Stimulated activated CD4-positive, alpha-beta T cell treated with anti-CD3 and anti-CD28 coated beads, Interleukin-15, amount 100 ng/mL, for 1 hour (primary cell): ENCODE results near the gene AKT3.
"Not testable (repeated sequence)": the region's sequence is repeated elsewhere in the genome, so short reads cannot be mapped to it uniquely, and the experiment has no call there.

Source experiments
- DNase-seq, 2 donors: peaks; one replicate each; pipeline ENCODE4 v3.0.0-alpha.2; 2020; ENCODE audit warnings: low read depth in 1 of 2, low spot score in 1 of 2

AKT3 gene

DNA sequence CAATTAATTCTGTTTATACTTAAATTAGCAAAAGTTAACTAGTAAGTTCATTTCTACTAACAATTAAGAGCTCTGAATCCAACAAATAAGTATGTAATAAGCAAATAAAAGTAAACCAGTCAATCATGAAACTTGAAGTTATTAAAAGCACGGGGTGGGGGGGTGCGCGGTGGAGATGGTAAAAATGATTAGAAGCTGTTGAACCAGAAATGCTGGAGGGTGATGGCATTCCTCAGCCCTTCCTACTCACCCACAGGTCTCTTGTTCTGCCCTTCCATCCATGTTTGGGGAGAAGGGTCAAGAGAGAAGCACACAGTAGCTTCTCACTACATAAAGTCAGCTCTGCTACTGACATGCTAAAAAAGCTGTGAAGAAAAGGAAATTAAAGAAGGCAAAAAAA lies 63.5 kb downstream of the AKT3 start:
- no peak for DNase-seq

DNA sequence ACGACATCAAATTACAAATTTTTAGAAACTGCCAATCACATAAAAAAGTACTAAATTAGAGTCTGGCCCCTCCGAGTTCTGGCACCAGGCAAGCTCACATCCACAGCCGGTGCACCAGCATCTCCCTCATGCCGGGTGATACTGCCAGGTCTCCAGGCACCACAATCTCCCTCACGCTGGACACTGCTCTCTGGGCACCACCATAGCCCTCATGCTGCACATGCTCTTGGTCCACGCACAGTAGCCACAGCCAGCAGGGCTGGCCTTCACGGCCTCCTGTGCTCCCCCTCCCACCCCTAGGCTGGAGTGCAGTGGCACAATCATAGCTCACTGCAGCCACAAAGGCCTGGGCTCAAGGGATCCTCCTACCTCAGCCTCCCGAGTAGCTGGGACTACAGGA lies 65.5 kb downstream of the AKT3 start:
- DNase-seq = no peak

DNA sequence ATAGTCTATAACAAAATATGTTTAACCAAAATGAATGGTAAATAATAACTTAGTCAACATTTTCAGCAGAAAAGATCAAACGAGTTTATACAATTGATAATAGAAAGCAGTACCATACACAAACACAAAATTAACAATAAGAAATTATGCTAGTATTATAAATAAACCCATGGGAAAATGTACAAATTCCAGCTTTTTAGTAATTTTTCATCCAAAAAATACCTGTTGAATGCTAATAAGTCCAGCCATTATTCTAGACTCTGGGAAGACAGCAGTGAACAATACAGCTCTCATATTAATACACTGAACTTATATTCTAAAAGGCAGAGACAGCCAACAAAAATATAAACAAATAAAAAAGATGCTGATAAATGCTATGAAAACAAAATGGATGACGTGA lies 66.3 kb downstream of the AKT3 start:
- no peak for DNase-seq

DNA sequence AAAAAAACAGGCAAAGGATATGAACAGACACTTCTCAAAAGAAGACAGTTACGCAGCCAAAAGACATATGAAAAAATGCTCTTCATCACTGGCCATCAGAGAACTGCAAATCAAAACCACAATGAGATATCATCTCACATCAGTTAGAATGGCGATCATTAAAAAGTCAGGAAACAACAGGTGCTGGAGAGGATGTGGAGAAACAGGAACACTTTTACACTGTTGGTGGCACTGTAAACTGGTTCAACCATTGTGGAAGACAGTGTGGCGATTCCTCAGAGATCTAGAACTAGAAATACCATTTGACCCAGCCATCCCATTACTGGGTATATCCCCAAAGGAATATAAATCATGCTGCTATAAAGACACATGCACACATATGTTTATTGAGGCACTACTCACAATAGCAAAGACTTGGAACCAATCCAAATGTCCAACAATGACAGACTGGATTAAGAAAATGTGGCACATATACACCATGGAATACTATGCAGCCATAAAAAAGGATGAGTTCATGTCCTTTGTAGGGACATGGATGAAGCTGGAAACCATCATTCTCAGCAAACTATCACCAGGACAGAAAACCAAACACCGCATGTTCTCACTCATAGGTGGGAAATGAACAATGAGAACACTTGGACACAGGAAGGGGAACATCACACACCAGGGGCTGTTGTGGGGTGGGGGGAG lies 77.5 kb downstream of the AKT3 start:
- DNase-seq = not testable (repeated sequence)

DNA sequence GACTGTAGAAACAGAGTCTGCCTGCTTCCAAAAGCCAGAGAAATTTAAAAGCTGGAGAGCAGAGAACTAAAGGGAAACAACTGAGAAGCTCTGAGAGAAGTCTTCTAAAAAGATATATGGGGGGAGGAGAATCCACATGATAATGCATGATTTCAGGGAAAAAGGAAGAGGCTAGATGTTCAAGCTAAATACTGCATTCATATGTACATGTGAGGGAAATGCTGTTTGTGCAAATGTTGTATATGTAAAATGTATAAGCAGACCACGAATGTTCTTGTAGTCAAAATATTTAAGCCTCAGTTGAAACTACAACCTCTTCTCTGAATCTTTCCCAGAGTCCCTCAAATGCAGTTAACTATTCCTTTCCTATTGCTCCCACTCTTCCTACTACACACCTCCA lies 79.2 kb downstream of the AKT3 start:
- no peak for DNase-seq

DNA sequence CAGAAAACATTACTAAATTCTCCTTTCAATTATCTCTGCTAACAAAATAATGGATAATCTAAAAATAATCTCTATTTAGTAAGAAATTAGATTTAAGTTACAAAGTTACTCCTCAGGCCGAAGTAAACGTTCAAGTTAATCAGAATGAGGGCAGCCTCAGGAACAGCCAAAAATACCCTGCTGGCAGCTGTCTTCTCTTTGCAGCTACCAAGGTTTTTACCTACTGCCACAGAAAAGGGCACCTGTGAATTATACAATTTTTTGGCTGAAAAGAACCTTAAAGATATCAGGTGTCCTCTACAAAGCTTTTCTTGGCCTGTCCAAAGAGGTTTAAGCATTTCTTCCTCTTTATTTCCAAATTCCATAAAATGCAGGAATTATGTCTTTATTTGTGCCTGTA lies 84.4 kb downstream of the AKT3 start:
- DNase-seq = no peak

DNA sequence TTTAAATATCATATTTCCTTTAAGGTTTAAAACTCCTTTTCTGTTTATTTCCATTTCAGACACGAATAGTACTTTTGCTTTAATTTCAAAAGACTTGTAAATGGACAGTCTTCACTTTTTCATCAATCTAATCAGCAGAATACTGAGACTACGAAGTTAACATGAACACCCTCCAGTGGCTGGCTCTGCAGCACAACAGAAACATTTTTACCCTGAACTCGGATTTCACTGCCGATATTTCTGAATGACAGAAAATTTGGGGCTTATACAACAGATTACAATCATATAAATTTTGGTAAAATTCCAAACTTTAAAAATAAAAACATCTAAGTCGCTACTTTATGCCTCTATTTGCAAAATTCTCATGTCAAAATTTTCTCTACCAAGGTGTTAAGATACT lies 86.2 kb downstream of the AKT3 start:
- DNase-seq = no peak

DNA sequence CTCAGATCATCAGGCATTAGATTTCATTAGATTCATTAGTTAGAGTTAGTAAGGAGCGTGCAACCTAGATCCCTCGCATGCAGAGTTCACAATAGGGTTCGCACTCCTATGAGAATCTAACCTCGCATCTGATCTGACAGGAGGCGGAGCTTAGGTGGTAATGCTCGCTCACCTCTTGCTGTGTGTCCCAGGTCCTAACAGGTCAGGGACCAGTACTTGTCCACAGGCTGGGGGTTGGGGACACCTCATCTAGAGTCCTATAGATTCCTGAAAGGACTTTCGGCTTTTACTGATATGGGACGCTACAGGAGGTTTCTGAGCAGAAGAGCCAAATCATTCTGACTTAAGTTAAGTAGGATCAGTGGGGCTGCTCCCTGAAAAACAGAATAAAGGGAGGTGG lies 91.4 kb downstream of the AKT3 start:
- DNase-seq = no peak

DNA sequence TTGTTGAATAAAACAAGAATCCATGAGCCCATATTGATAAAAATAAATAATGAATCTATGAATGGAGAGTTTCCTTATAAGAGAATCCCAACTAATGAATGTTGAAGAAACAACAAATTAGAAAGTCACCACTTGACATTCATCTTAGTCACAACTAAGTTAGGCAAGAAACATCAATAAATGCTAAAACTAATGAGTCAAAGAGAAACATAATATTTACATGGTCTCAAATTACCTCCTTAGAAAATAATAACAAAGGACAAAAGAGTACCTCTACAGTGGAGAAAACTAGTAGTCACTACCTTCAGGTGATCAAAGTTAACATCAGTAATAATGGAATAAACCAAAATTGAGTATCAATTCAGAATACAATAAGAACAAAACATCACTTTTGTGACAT lies 93.5 kb downstream of the AKT3 start:
- no peak for DNase-seq

DNA sequence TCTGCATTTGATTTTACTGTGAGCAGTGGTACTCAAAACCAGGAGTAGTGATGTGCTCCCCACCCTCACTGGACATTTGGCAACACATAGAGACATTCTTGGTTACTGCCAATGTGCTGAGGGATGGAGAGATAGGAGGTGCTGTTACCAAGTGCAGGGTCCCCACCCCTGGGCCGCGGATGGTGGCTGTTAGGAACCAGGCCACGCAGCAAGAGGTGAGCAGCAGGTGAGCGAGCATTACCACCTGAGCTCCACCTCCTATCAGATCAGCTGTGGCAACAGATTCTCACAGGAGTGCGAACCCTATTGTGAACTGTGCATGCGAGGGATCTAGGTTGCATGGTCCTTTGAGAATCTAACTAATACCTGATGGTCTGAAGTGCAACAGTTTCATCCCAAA lies 95.7 kb downstream of the AKT3 start:
- DNase-seq = no peak

DNA sequence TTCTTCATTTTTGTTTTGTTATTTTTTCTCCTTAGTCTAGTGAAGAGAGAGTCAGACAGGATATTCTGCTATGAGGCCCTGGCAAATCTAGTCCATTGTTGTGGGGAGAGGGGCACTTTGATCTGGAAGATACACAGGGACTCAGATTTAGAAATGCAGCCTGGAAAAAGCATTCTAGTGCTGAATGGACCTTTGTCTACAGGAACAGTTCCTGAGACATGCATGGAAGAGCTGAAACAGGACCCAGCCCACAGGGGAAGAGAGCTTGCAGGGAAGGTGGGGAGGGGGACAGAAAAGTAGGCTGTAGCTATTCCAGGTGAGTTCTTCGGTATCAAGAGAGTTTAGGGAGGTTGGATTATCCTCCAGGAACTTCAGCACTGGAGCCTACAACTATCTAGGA lies 98.5 kb downstream of the AKT3 start:
- no peak for DNase-seq

DNA sequence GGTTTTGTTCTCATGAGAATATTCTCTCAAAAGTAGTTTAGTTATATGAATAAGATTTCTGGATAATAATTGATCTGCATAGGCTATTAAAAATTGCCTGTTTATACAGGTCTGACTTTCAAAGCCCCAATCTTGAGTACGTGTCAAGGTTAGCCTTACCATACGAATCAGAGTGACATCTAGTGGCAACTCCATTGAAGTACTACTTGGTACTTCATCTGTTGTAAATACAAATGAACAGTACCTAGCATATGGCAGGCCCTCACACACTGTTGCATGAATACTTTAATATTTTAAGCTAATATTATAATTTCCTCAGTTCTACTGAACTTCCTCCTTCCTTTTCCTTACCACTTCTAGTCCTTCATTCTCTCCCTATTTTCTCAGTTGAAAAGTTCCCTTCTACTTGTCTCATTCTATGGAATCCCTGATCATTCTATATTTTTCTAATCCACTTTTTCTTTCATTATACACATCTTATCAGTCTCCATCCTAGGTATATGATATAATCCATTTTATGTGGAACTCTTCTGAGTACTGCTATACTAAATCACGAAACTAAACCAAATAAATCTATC lies 101.2 kb downstream of the AKT3 start:
- DNase-seq = no peak

DNA sequence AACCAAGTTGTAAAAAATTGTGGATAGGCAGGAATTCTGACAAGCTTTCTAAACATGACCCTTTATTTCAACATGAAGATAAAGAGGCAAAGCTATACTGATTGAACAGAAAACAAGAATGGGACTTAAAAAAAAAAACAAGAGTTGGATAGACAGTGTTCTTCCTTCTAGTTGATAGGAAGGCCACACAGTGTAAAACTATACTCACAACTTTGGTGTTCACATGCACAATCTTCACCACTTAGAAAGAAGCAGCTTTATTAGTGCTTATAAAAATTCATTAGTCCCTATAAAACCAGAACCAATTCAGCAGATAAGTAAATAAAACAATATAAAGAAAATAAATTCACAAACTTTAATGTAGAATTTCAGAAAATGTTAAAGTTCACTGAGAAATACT lies 101.8 kb downstream of the AKT3 start:
- no peak for DNase-seq

DNA sequence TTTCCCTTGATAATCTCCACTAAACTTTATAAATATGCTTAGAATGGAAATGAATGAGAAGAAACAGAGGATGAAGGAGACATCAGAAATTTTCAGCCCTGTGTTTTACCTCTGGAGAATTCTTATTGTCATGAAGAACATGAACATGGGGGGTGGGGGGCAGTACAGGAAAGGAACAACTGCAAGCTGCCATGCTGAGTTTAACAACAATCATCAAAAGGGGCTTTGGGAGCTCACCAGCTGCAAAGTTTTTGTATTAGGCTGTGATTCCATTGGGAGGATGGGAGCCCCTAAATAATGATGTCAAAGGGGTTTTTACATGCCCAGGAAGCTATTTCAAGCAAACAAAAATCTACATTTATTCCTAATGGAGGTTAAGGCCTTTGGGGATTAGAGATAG lies 103.3 kb downstream of the AKT3 start:
- no peak for DNase-seq

DNA sequence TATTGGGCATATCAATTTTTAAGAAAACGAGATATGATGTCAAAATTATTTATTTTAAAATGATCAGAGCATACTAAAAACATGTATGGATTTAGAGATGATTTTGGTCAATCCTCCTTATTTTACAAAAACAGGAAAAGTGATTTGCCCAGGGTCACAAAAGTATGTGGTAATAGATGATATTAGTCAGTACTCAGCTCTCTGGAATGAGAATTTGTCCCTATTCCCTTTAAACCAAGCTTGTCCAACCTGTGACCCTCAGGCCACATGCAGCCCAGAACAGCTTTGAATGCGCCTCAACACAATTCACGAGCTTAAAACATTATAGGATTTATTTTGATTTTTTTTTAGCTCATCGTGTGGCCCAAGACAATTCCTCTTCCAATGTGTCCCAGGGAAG lies 104.7 kb downstream of the AKT3 start:
- DNase-seq = no peak

DNA sequence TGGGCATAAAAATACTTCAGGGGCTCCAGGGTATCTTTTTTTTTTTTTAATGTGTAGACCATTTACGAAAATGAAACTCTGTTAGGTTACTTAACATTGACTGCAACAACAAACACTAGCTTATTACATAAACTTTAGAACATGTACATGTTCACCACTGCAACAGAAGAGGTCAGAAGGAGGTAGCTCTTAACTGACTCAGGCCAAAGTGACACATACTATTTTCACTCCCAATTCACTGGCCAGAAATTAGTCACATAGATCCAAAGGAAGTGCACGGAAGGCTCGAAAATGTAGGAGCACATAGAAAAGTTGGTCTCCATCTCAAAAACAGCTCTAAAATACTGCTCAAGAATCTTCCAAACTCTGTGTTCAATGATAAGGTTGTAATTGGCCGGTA lies 107.2 kb downstream of the AKT3 start:
- no peak for DNase-seq

DNA sequence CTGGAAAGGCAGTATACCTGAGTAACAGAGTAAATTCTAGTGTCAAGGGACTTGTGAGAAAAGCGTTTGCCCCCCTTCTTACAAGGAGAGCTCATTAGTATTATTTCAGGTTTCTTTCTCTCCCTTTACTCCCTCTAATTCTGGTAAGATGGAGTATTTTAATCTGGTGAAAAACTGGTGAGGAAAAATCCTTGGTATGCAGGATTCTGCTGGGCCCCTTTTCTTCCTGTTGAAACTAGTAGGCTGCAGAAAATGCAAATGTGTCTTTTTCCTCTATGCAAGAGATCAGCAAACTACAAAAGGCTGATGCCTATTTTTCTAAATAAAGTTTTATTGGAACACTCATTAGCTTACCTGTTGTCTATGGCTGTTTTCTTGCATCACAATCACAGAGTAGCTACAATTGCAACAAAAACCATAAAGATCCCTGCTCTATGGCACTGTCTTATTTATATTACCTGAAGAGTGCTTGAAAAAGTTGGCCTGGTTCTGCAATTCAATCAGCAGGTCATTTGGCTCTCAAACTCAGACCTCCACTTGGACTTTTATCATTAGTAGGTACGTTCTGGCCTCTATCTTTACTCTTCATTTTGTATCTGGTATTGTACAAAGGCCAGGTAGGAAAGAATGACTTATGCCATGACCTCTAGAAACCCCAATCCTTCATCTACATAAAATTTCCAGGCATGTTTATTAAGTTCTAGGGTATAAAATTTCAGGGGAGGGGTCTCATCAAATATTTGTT lies 109.6 kb downstream of the AKT3 start:
- no peak for DNase-seq

DNA sequence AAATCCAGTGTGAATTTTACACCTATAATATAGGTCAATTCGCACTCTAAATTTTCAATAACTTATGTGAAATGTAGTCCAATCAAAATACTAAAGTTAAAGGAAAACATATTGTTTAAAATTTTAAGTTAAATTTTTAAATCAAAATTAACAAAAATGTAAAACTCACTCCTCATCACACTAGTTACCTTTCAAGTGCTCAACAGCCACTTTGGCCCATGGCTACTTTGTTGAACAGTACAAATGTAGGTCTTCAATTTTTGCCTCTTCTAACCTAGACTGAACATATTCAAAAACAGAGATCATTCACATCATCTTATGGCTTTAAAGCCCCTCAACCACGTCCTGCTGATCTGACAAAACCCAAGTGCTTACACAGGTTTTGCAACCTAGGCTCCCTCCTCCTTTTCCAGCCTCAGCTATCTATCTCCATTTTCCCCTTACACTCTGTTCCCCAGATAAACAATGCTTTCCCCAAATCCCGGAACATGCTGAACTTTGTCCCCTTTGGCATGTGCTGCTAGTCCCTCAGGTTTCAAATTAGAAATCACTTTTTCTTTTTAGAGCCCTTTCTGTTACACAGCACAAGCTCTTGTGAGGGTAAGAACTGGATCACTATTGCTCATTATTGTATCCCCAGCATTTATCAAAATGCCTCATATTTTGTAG lies 110.6 kb downstream of the AKT3 start:
- DNase-seq = no peak

DNA sequence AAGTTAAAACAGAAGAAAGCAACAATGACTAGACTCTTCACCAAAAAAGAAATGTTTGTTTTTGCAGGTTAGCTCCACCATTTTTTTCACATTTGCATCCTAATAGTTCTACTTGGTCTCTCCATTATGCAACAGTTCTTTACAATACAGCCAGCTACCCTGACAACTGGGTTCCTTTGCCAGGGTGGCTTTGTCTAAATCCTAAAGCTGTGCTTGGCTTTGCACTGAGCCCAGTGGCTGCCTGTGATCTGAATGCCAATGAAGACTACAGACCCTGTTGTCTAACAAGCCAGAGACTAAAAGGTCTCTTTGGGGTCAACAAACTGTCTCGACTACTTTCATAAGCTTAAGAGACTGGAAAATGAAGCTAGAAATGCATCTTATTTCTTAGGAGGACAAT lies 112.0 kb downstream of the AKT3 start:
- DNase-seq = no peak

DNA sequence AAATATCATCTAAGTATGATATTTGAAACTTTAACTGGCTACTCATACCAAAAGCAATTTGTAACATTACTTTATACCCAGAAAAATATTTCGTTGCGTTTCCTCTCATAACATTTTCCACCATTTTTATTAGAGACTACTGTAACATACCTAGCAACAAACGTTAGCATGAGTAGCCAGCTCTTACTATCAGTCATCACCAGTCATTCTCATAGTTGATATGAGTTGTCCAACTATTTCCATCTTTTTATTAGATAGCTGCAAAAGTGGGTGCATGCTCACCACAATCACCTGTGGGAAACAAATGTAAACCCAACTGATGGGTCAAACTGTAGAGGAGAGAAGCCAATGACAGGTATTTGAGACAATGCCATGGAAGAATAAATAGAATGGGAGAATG lies 114.6 kb downstream of the AKT3 start:
- DNase-seq = no peak

DNA sequence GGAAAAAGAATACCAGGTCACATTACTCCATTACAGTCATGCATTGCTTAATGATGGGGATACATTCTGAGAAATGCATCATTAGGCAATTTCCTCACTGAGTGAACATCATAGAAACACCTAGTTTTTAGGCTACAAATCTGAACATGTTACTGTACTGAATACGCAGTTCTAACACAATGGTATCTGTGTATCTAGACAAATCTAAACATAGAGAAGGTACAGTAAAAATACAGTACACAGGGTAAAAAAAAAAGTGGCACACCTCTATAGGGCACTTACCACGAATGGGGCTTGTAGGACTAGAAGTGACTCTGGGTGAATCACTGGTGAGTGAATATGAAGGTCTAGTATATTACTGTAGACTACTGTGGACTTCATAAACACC lies 115.7 kb downstream of the AKT3 start:
- DNase-seq = no peak

DNA sequence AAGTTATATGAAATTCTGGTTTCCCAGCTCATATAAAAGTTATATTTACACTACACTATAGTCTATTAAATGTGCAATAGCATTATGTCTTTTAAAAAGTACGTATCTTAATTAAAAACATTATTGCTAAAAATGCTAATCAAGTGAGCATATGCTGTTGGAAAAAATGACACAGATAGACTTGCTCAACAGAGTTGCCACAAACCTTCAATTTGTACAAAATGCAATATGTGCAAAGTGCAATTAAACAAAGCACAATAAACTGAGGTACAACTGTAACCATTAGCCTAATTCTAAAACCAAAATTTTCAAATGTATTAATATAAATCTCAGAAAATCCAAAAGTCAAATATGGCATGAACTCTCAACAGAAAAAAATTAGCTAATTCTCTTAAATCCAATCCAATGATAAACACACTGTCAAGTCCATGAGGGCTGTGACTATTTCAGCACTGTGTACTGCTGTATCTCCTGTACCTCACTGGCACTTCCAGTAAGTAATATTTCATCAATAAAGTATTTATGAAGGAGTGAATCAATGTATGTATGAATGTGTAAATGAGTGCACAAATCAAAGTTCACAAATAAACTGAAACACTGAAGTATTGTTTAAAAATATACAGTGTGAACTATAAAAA lies 116.3 kb downstream of the AKT3 start:
- no peak for DNase-seq
